Heart left ventricle (tissue), 13 donors: Measurements from ENCODE around the gene ZFPM1.

Source experiments
- CTCF ChIP-seq, 12 donors: fragments of 200-600 bp; sonication (generic) in 4 of 12; IDR thresholded peaks; one replicate each; pipeline versions ENCODE4 v1.5.0 to v1.8.0; 2018 to 2022; ENCODE audit warnings: antibody characterized with exemption in 12 of 12, mild to moderate bottlenecking in 5 of 12
- POLR2A ChIP-seq, 2 donors: fragments of 450-650 bp; IDR thresholded peaks; one replicate each; pipeline ENCODE4 v1.6.1; 2017; ENCODE audit warnings: antibody characterized with exemption in 2 of 2, mild to moderate bottlenecking in 2 of 2, moderate library complexity in 2 of 2
- donor health status: ischemic (EF 13 %, LVEDD 7.1; RV severe dilation, severe dysfunction).
- donor health status: DM: no; HTN: yes; CAD: no.
- donor health status: DM: no; HTN: no; CAD: no.
- donor health status: ischemic (EF 25% LVEDD 6.9; RV normal size, moderate dysfunction).
- donor health status: ischemic (EF 25% LVEDD 5.7; RV mildly dilated, moderate dysfunction).
- donor health status: ischemic (EF 35%, LVEDD 5.7; RV mildly dilated, moderate dysfunction).
- donor health status: nonischemic (EF 11% LVEDD 7.7; RV severe dilation, severe dysfunction).
- donor health status: DM: yes; HTN: yes; CAD: no.
- donor health status: PGD.
- donor health status: ischemic (EF 29% LVEDD 5.4; RV normal size, mild dysfunction).
- donor health status: nonischemic (EF 23%, LVEDD 6.1; RV moderate dilation, normal function).

DNA sequence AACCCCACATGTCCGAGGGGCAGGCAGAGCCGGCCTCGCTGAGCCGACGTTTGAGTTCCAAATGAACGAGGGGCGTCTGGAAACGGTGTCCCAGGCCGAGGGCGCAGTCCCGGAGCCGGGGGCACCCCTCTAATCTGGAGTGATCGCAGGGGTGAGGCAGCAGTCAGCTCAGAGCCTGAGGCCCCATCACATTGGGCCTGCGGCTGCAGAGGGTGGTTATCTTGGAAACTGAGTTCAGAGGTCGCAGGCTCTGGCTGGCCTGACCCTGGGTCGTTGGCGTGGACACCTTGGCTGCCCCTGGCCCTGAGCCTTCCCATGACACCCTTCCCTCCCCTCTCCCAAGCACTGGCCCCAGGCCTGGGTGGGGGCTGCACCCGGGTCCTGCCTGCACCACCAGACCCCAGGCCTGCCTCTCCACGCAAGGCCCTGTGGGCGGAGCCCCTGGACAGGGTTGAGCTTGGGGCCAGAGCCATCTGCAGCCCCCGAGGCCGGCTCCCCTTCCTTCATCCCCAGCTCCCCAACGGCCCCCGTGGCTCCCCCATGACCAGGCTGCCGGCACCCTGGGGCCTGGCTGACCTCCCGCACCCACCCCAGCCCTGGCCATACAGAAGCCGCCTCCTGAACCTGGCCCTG is 45.6 kb downstream of the ZFPM1 start:
- TF ChIP-seq CTCF (IDR thresholded peaks at IDR 0.05), result no peak
- no peak for TF ChIP-seq POLR2A (IDR thresholded peaks at IDR 0.05)
